Glutamatergic neuron (in vitro differentiated cells): ENCODE data around the gene RND3. TPM values are rescaled to one million over a fixed set of nuclear protein-coding genes. Genes with fewer than 3 reads are reported as not detected.

Experiments
- DNase-seq: peaks from one replicate; pipeline ENCODE4 v3.0.0; 2022
- H3K27ac Mint-ChIP-seq: one replicate; pipeline ENCODE4 v1.8.0; 2020; ENCODE audit warnings: mild to moderate bottlenecking, mixed read lengths, inconsistent platforms; ENCODE audit not compliant: unreplicated experiment
- H3K27me3 Mint-ChIP-seq: one replicate; pipeline ENCODE4 v1.8.0; 2020; ENCODE audit warnings: mild to moderate bottlenecking, moderate library complexity, mixed read lengths, inconsistent platforms; ENCODE audit not compliant: unreplicated experiment
- H3K36me3 Mint-ChIP-seq: one replicate; pipeline ENCODE4 v1.8.0; 2020; ENCODE audit warnings: mild to moderate bottlenecking, mixed read lengths, inconsistent platforms; ENCODE audit not compliant: unreplicated experiment
- H3K4me1 Mint-ChIP-seq: one replicate; pipeline ENCODE4 v1.8.0; 2020; ENCODE audit warnings: mild to moderate bottlenecking, low read depth, mixed read lengths, inconsistent platforms; ENCODE audit not compliant: unreplicated experiment
- H3K4me3 Mint-ChIP-seq: one replicate; pipeline ENCODE4 v1.8.0; 2020; ENCODE audit warnings: mild to moderate bottlenecking, mixed read lengths, inconsistent platforms; ENCODE audit not compliant: unreplicated experiment
- H3K9me3 Mint-ChIP-seq: one replicate; pipeline ENCODE4 v1.8.0; 2020; ENCODE audit warnings: mild to moderate bottlenecking, moderate library complexity, mixed read lengths, inconsistent platforms; ENCODE audit not compliant: unreplicated experiment
- CTCF ChIP-seq: fragments of 200-600 bp; sonication (generic); IDR thresholded peaks from one replicate; pipeline ENCODE4 v1.5.0; 2021; ENCODE audit not compliant: partially characterized antibody, unreplicated experiment
- total RNA-seq: library from RNA; stranded (reverse); fragmentation: NEBNext Ultra II Directional; extraction: Animal tissue kit (Norgen Biotek cat#: 25700); gene quantifications from one replicate; pipeline ENCODE4 v1.2.1, GENCODE V29; 2021; ENCODE audit not compliant: unreplicated experiment

The RND3 gene
- total RNA-seq, 1 donor from 2014 or later: 49.0 TPM

GRCh38 chr2:150508497-150509137, 21.1 kb upstream of the RND3 start:
- TF ChIP-seq CTCF: no peak
- Mint-ChIP-seq H3K9me3 (no peaks in the 10 kb centered on the region), H3K27me3 (no peaks in the 10 kb centered on the region), H3K36me3 (no peaks in the 10 kb centered on the region), H3K4me3 (no peak overlapping the region), H3K4me1 (no peaks in the 10 kb centered on the region), H3K27ac (no peak overlapping the region)
- no peak for DNase-seq

- H3K9me3 Mint-ChIP-seq: no peaks in the 10 kb centered on the region
- TF ChIP-seq CTCF: no peak
- no peaks in the 10 kb centered on the region for H3K4me1 Mint-ChIP-seq
- no peak overlapping the region for H3K27ac Mint-ChIP-seq
- no peak for DNase-seq
- H3K4me3 Mint-ChIP-seq: no peak overlapping the region
- H3K27me3 Mint-ChIP-seq: no peaks in the 10 kb centered on the region
- H3K36me3 Mint-ChIP-seq: no peaks in the 10 kb centered on the region
These were observed 19.6 kb upstream of the RND3 start for GRCh38 chr2:150507071-150507470.

DNA sequence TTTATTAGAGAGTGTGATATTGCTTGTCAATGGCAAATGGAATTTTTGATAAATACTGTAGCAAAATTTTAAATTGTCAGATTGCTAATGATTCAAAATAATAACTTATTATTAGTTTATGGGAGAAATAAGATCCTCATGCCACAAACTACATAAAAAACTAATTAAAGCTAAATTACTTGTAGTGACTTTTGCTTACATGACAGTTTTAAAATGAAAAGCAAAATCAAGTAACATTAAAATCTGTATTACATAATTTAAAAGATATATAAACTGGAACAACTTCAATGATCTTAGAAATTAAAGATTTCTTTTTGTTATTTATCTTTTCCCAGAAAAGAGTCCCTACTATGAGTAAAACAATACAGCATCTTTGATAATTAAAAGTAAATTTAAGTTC, 17.7 kb upstream of the RND3 start:
- no peaks in the 10 kb centered on the region for H3K4me1 Mint-ChIP-seq

GRCh38 chr2:150495993-150496627, 8.6 kb upstream of the RND3 start:
- Mint-ChIP-seq H3K36me3 (no peaks in the 10 kb centered on the region), H3K4me3 (no peak overlapping the region), H3K9me3 (peaks cover 2% of the 10 kb centered on the region), H3K4me1 (no peaks in the 10 kb centered on the region), H3K27ac (no peak overlapping the region), H3K27me3 (no peaks in the 10 kb centered on the region)
- DNase-seq: no peak
- no peak for TF ChIP-seq CTCF

More for the DNA sequence above, 17.7 kb upstream of the RND3 start:
- DNase-seq: no peak
- Mint-ChIP-seq H3K4me3 (no peak overlapping the region), H3K36me3 (no peaks in the 10 kb centered on the region), H3K9me3 (no peaks in the 10 kb centered on the region), H3K27ac (no peak overlapping the region), H3K27me3 (no peaks in the 10 kb centered on the region)
- no peak for TF ChIP-seq CTCF

- no peak for TF ChIP-seq CTCF
- Mint-ChIP-seq H3K4me1 (no peaks in the 10 kb centered on the region), H3K27me3 (no peaks in the 10 kb centered on the region), H3K27ac (no peak overlapping the region), H3K9me3 (peaks cover 2% of the 10 kb centered on the region), H3K4me3 (no peak overlapping the region), H3K36me3 (no peaks in the 10 kb centered on the region)
- no peak for DNase-seq
These were observed 7.5 kb upstream of the RND3 start for GRCh38 chr2:150495001-150495400.
